Measurements from ENCODE around the gene AMBP.

GRCh38 chr9:114117614-114117995 lies 39.5 kb upstream of the AMBP start:
- no peak for TF ChIP-seq CTCF (IDR thresholded peaks at IDR 0.05)
- no peak for TF ChIP-seq POLR2A (IDR thresholded peaks at IDR 0.05)
